ENCODE data around the gene ADGRA1.

- TF ChIP-seq PATZ1 (CRISPR knock-in tag; IDR thresholded peaks at IDR 0.05; ENCODE audit: borderline replicate concordance) (no peak), ARNTL (CRISPR knock-in tag; IDR thresholded peaks at IDR 0.05; ENCODE audit: borderline replicate concordance, low read depth) (no peak), TOX (CRISPR knock-in tag; IDR thresholded peaks at IDR 0.05; ENCODE audit: borderline replicate concordance) (no peak), TCF4 (CRISPR knock-in tag; IDR thresholded peaks at IDR 0.05; ENCODE audit: borderline replicate concordance) (no peak), ISL1 (CRISPR knock-in tag; IDR thresholded peaks at IDR 0.05) (no peak), RARB (CRISPR knock-in tag; IDR thresholded peaks at IDR 0.05) (no peak)
Measured at GRCh38 chr10:133039803-133040165, 47.9 kb upstream of the ADGRA1 start.
